HEK293 (cell line): ENCODE results near the gene DEDD.

Experiments
- CTCF ChIA-PET: fragments of 350-600 bp; formaldehyde crosslinking; extraction: SDS; loops from one replicate; lab custom pipeline; 2021; ENCODE audit warnings: antibody characterized with exemption; lab: Yijun Ruan, JAX
- POLR2A ChIA-PET: fragments of 300-600 bp; formaldehyde crosslinking; extraction: SDS; loops from one replicate; lab custom pipeline; 2020; ENCODE audit warnings: antibody characterized with exemption, inconsistent platforms; lab: Yijun Ruan, JAX
- H3K27ac ChIP-seq: fragments of 200-500 bp; sonication (Bioruptor generic); 2 replicates; pipeline ENCODE4 v1.5.1; 2014; ENCODE audit warnings: low read depth, low read length, control low read depth, inconsistent platforms; ENCODE audit errors: extremely low read depth
- H3K36me3 ChIP-seq, 2 experiments: fragments of 200-500 bp in 1 of 2; sonication (Bioruptor generic) in 1 of 2; 1 replicate in 1 of 2; 2 replicates in 1 of 2; pipeline ENCODE4 v1.5.1; 2014 to 2017; ENCODE audit warnings: inconsistent platforms in 2 of 2, low read length in 2 of 2; ENCODE audit not compliant: control insufficient read depth in 2 of 2, insufficient read depth in 1 of 2
- H3K4me1 ChIP-seq: fragments of 200-500 bp; sonication (Bioruptor generic); 2 replicates; pipeline ENCODE4 v1.5.1; 2014; ENCODE audit warnings: mild to moderate bottlenecking, low read length, inconsistent platforms; ENCODE audit not compliant: control insufficient read depth, insufficient read depth
- H3K4me3 ChIP-seq: 2 replicates; pipeline ENCODE4 v1.5.1; 2011; ENCODE audit warnings: low read depth, mild to moderate bottlenecking, control low read depth, low read length, moderate library complexity
- H3K9me3 ChIP-seq: fragments of 200-500 bp; sonication (Bioruptor generic); 2 replicates; pipeline ENCODE4 v1.5.1; 2014; ENCODE audit warnings: low read depth, low read length, inconsistent platforms; ENCODE audit not compliant: control insufficient read depth, insufficient read depth
- EGR2 ChIP-seq: fragments of 450-650 bp; formaldehyde crosslinking; IDR thresholded peaks from 2 replicates; pipeline ENCODE4 v1.5.1; 2016; ENCODE audit warnings: low read depth, missing biosample characterization, missing genetic modification characterization
- PRDM1 ChIP-seq: fragments of 450-650 bp; formaldehyde crosslinking; IDR thresholded peaks from 2 replicates; pipeline ENCODE4; 2016; ENCODE audit warnings: missing biosample characterization, missing genetic modification characterization
- RBAK ChIP-seq: fragments of 450-650 bp; formaldehyde crosslinking; IDR thresholded peaks from 2 replicates; pipeline ENCODE4 v1.5.1; 2016; ENCODE audit warnings: missing biosample characterization, missing genetic modification characterization
- ZBTB6 ChIP-seq: fragments of 450-650 bp; formaldehyde crosslinking; IDR thresholded peaks from 2 replicates; pipeline ENCODE4 v1.5.1; 2017; ENCODE audit warnings: missing biosample characterization, missing genetic modification characterization
- ZFHX2 ChIP-seq: fragments of 450-650 bp; formaldehyde crosslinking; conservative IDR thresholded peaks from 2 replicates; pipeline ENCODE4 v1.5.1; 2016; ENCODE audit warnings: missing biosample characterization, missing genetic modification characterization
- ZNF175 ChIP-seq: fragments of 450-650 bp; formaldehyde crosslinking; IDR thresholded peaks from 2 replicates; pipeline ENCODE4 v1.5.1; 2016; ENCODE audit warnings: missing biosample characterization, missing genetic modification characterization
- ZNF202 ChIP-seq: fragments of 450-650 bp; formaldehyde crosslinking; IDR thresholded peaks from 2 replicates; pipeline ENCODE4 v1.5.1; 2016; ENCODE audit warnings: missing biosample characterization, missing genetic modification characterization, borderline replicate concordance
- ZNF366 ChIP-seq: fragments of 450-650 bp; formaldehyde crosslinking; conservative IDR thresholded peaks from 2 replicates; pipeline ENCODE4 v1.5.1; 2016; ENCODE audit warnings: missing biosample characterization, missing genetic modification characterization
- ZNF398 ChIP-seq: fragments of 450-650 bp; formaldehyde crosslinking; IDR thresholded peaks from 2 replicates; pipeline ENCODE4 v1.5.1; 2017; ENCODE audit warnings: missing biosample characterization, missing genetic modification characterization
- ZNF518A ChIP-seq: fragments of 450-650 bp; formaldehyde crosslinking; conservative IDR thresholded peaks from 2 replicates; pipeline ENCODE4 v1.5.1; 2016; ENCODE audit warnings: low read depth, missing biosample characterization, missing genetic modification characterization
- ZNF555 ChIP-seq: fragments of 450-650 bp; formaldehyde crosslinking; conservative IDR thresholded peaks from 2 replicates; pipeline ENCODE4 v1.5.1; 2017; ENCODE audit warnings: missing biosample characterization, mild to moderate bottlenecking, missing genetic modification characterization, inconsistent platforms
- ZNF560 ChIP-seq: fragments of 450-650 bp; formaldehyde crosslinking; IDR thresholded peaks from 2 replicates; pipeline ENCODE4 v1.5.1; 2017; ENCODE audit warnings: missing biosample characterization, missing genetic modification characterization, borderline replicate concordance
- ZNF596 ChIP-seq: fragments of 450-650 bp; IDR thresholded peaks from 2 replicates; pipeline ENCODE4 v1.5.0; 2018; ENCODE audit warnings: missing biosample characterization, mild to moderate bottlenecking, missing genetic modification characterization, moderate library complexity
- ZNF624 ChIP-seq: fragments of 450-650 bp; formaldehyde crosslinking; IDR thresholded peaks from 2 replicates; pipeline ENCODE4 v1.5.1; 2017; ENCODE audit warnings: missing biosample characterization, missing genetic modification characterization
- ZNF785 ChIP-seq: fragments of 450-650 bp; formaldehyde crosslinking; IDR thresholded peaks from 2 replicates; pipeline ENCODE4 v1.5.1; 2016; ENCODE audit warnings: missing biosample characterization, missing genetic modification characterization
- ZSCAN30 ChIP-seq: fragments of 450-650 bp; IDR thresholded peaks from 2 replicates; pipeline ENCODE4 v1.5.1; 2018; ENCODE audit warnings: missing biosample characterization, mild to moderate bottlenecking, missing genetic modification characterization, moderate library complexity

The DEDD gene

GRCh38 chr1:161096015-161096414, 36.5 kb downstream of the DEDD start:
- Histone ChIP-seq H3K4me1 (no peaks in the 10 kb centered on the region; the same call in 1 of the 2 replicates), H3K36me3 (peaks cover 4 to 24% of the 10 kb centered on the region in 2 experiments; a peak in 2 of 3 replicates), H3K9me3 (no peaks in the 10 kb centered on the region), H3K4me3 (no peak overlapping the region), H3K27ac (no peak overlapping the region)
- TF ChIP-seq PRDM1 (tag by site-specific recombination) = 0 out of 2 replicates have a peak, but pooled peaks have one; percentile 27
- no peak for TF ChIP-seq ZNF624 (tag by site-specific recombination)
- ChIA-PET POLR2A (no interaction called here), CTCF (interaction anchor here (0.6 to 4.5 kb wide), 9 partner anchors 24 to 261 kb away, joined by 3 to 60 read pairs (median 9); partner anchors contain the start of genes ARHGAP30, F11R and USF1)

- Histone ChIP-seq H3K27ac (no peak overlapping the region), H3K36me3 (peaks cover 0 to 18% of the 10 kb centered on the region in 2 experiments; a peak in 1 of 3 replicates)
- TF ChIP-seq ZBTB6 (tag by site-specific recombination) (no peak), ZNF555 (tag by site-specific recombination) (no peak), ZNF366 (tag by site-specific recombination) (peak; percentile 95), ZNF202 (no peak), ZNF560 (tag by site-specific recombination) (no peak), ZNF596 (tag by site-specific recombination) (peak; percentile 90), ZSCAN30 (tag by site-specific recombination) (no peak), RBAK (tag by site-specific recombination) (no peak), PRDM1 (tag by site-specific recombination) (peak; percentile 58; the same call in 1 of the 2 replicates)
- TF ChIP-seq, all 188 proteins: peak for 3
- Histone ChIP-seq H3K4me1 (no peaks in the 10 kb centered on the region; the same call in 1 of the 2 replicates), H3K9me3 (no peaks in the 10 kb centered on the region), H3K4me3 (no peak overlapping the region)
- ChIA-PET CTCF (interaction anchor here (0.6 to 4.5 kb wide), 6 partner anchors 23 to 261 kb away, joined by 3 to 60 read pairs (median 24); partner anchors contain the start of genes ARHGAP30, F11R and USF1), POLR2A (no interaction called here)
Measured at GRCh38 chr1:161095230-161095629, 37.2 kb downstream of the DEDD start.

GRCh38 chr1:161094481-161094880, 38.0 kb downstream of the DEDD start:
- no peak overlapping the region for H3K27ac ChIP-seq
- H3K4me1 ChIP-seq = no peaks in the 10 kb centered on the region
- no peaks in the 10 kb centered on the region for H3K9me3 ChIP-seq
- ChIA-PET POLR2A (interaction anchor here (0.7 kb wide), 1 partner anchor 9 kb away, joined by 5 read pairs; no protein-coding TSS in a partner anchor), CTCF (interaction anchor here (0.8 to 4.3 kb wide), 3 partner anchors 49 to 74 kb away, joined by 3 to 27 read pairs (median 9); partner anchors contain the start of genes F11R and USF1)
- no peak for TF ChIP-seq ZNF785 (tag by site-specific recombination)
- no peak for TF ChIP-seq ZNF560 (tag by site-specific recombination)
- TF ChIP-seq ZNF175 (tag by site-specific recombination) = no peak
- peaks cover 0 to 10% of the 10 kb centered on the region in 2 experiments; a peak in 1 of 3 replicates for H3K36me3 ChIP-seq
- H3K4me3 ChIP-seq = no peak overlapping the region

- ChIA-PET CTCF (interaction anchor here (0.8 to 1.4 kb wide), 2 partner anchors 102 to 138 kb away, joined by 3 to 4 read pairs; partner anchors contain the start of gene ITLN2), POLR2A (interaction anchor here (0.6 kb wide), 1 partner anchor 54 kb away, joined by 7 read pairs; the partner anchor contains the start of gene TSTD1)
- TF ChIP-seq ZNF518A (tag by site-specific recombination) (no peak), ZNF398 (tag by site-specific recombination) (peak; percentile 77), EGR2 (tag by site-specific recombination) (peak; percentile 98), ZFHX2 (tag by site-specific recombination) (peak; percentile 97)
- Histone ChIP-seq H3K4me1 (no peaks in the 10 kb centered on the region), H3K4me3 (no peak overlapping the region), H3K27ac (no peak overlapping the region), H3K36me3 (no peaks in the 10 kb centered on the region), H3K9me3 (no peaks in the 10 kb centered on the region)
Measured at GRCh38 chr1:161092621-161093028, 39.8 kb downstream of the DEDD start.
